Stimulated activated CD8-positive, alpha-beta memory T cell treated with anti-CD3 and anti-CD28 coated beads, Interleukin-12 subunit alpha, Interleukin-12 subunit beta, amount 100 ng/mL, for 4 hours (primary cell): ENCODE measurements around the gene MIB2.
"Not testable (repeated sequence)": the region's sequence is repeated elsewhere in the genome, so short reads cannot be mapped to it uniquely, and the experiment has no call there.

Source experiments
- DNase-seq: peaks from one replicate; pipeline ENCODE4 v3.0.0-alpha.2; 2020; ENCODE audit warnings: low read depth

The MIB2 gene

GRCh38 chr1:1648265-1648664 lies 33.0 kb downstream of the MIB2 start:
- DNase-seq: not testable (repeated sequence)

DNA sequence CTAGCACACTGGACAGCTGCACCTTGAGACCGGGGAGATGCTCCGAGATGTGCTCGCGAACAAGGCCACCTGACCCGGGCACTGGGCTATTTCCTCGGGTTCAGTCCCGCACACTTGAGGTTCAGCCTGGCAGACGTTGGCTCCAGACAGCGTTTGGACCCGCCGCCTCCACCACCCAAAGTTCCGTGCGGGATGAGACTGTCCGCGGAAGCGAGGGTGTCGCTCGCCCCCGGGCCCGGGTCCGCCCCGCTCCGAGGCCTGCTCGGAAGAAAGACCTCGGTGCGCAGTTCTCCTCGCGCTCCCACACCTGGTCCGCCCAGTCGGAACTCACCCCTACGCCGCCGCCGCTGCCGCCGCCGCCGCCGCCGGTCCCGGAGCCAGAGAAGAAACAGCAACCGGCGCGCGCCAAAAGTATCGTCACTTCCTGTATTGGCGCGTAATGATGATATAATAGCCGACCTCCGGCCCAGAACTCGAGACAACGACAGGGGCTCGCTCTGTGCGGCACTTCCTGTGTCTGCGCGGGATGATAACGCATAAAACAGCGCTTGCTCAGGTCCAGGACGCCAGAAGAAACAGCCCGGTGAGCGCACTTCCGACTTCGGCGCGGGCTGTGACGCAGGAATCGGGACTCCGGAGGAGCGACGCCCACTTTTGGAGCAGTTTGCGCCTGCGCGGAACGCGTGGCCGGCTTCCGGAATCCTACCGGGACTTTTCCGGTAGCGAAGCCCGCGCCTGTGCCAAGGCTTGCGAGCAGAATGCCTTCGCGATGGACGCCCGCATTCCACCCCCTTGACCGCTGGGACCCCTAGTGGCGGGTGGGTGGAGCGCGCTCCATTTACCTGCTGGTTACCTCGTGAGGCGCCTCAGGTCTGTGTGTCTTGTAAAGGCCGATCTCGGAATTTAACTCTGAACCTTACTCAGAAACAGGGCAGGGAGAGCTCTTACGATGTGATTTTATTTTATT lies 43.6 kb downstream of the MIB2 start, which contains the start of gene CDK11B:
Gene CDK11B (minus strand): TSS at position 422 of the 967 bp plus-strand sequence. CDS start 1,519 bp downstream, outside the sequence.
- DNase-seq: peak; percentile 92

GRCh38 chr1:1662392-1662791 lies 47.1 kb downstream of the MIB2 start:
- not testable (repeated sequence) for DNase-seq

DNA sequence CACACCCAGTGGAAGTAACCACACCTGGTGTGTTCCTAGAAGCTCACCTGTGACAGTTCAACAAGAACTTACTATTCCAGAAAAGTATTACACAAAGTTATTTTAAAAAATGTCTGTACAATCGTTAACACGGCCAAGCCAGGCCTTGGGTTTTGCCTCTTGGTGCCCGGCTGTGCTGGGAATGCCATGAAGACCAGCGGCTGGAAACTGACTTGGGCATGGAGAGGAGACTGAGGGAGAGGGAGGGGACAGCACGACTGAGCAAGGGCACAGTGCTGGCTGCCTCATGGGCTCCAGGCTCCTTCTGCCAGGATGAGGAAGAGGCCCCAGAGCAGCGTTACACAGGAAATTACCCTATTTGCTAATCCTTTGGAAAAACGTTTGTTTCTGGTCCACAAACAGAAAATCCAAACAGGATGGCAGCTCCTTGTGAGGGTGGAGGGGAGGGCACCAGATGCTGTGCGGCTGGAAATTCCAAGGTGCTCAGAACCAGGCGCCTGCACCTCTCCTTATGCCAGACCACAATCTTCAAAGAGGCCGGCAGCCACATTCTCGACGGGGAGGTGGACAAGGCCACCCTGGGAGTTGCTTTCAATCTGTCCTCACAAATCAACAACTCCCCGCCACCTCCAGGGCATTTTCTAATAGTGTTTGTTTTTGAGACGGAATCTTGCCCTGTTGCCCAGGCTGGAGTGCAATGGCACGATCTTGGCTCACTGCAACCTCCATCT lies 47.7 kb downstream of the MIB2 start:
- not testable (repeated sequence) for DNase-seq

- DNase-seq: not testable (repeated sequence)
Measured at GRCh38 chr1:1664318-1664717, 49.0 kb downstream of the MIB2 start.

DNA sequence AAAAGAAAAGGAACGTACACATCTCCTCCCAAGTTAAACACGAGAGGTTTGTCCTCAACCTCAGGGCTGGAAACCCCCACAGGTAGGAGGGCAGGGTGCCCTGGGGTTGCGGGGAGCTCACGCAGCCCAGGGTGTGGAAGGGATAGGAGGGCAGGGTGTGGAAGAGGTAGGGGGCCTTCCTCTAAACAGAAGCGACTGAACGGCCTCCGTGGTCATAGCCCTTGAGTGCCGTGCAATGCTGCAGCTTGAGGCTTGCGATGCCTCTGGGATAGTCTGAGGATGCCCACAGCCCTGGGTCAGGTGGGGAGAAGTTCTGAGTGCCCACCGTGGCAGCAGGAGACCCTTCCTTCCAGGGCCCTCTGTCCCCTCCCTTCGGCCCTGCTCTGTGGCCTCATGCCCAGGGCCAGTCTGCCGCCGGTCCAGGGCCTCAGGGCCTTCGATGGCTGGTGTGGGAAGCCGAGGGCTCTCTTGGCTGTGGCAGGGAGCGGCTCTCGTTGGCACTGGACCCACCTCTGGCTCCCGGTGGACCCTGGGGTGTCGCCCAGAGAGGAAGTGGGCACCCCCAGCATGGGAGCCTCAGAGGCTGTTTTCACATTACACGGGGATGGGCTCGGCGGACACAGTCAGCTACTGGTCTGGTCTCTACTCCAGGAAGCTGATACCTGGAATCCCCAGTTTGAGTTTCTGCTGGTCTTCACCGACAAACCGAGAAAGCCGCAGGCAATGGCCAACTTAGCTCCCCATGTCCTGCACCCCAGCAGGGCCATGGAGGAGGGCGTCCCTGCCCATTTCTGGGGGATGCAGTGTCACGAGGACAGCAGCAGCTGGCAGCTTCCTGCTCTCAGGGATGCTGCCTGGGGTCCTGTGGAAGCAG lies 49.9 kb downstream of the MIB2 start:
- DNase-seq: no peak

DNA sequence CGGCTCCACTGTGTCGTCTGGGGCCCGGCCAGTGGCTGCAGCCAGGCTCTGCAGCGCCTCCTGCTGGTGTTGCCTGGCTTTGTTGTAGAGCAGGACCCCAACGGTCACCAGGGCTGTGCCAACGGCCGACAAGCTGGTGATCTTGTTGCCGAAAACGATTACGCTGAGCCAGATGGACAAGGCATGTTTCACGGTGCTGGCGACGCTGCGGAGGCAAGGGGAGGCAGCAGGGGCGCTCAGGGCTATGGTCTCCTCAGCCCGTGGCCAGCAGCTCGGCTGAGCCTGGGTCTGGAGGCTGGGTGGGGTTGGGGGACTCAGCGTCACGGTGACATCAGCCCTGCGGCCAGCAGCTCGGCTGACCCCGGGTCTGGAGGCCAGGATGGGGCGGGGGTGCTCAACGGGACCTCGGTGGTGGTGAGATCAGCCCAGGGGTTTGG lies 50.5 kb downstream of the MIB2 start:
- DNase-seq: no peak

- DNase-seq: no peak
Measured at GRCh38 chr1:1666526-1666925, 51.2 kb downstream of the MIB2 start.

- no peak for DNase-seq
Measured at GRCh38 chr1:1669468-1670440, 54.5 kb downstream of the MIB2 start.

DNA sequence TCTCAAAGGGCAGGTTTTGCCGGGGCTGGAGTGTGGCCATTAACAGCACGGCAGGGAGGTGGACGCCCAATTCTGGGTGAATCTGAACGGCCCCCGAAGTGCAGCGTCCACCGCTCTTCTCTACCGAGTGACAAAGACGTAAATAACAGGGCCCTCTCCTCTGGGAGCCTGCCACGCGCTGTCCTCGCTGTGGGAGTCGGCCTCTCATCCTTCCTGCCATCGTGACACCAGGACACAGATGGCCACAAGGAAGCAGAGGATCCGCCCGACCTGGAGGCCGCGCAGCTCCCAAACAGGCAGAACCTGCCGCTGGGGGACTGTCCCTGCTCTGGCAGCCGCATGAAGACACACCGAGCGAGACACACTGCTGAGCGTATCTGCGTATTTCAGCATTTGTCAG lies 55.6 kb downstream of the MIB2 start:
- no peak for DNase-seq

DNA sequence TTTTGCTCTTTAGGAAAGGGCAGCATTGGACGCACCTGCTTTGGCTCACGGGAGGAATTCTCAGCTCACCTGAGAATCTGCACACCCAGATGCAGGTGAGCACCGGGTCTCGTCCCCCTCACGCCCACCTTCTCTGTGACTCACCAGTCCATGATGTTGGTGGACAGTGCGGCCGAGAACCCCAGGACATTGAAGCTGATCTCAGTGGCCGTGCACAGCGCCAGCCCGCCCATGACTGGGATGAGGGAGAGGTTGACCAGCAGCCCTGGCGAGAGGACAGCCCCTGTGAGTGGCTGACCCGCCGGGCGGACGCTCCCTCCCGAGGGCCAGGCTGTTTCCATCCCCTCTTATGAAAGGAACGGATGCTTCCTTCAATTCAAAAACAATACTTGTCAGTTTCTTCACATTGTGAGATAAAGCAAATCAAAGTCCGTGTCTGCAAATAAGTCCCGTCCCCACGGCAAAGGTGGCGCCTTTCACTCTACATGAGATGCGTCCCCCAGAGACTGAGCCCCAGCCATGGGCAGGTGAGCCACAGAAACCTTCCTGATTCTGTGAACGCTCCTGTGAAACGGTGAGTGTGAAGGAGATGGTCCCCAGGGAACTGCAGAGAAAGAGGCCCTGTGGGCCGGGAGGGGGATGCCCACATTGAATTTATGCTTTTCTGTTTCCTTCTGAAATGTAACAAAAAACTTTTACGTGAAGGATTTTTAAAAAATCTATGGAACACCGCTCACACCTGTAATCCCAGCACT lies 56.2 kb downstream of the MIB2 start:
- DNase-seq: no peak

DNA sequence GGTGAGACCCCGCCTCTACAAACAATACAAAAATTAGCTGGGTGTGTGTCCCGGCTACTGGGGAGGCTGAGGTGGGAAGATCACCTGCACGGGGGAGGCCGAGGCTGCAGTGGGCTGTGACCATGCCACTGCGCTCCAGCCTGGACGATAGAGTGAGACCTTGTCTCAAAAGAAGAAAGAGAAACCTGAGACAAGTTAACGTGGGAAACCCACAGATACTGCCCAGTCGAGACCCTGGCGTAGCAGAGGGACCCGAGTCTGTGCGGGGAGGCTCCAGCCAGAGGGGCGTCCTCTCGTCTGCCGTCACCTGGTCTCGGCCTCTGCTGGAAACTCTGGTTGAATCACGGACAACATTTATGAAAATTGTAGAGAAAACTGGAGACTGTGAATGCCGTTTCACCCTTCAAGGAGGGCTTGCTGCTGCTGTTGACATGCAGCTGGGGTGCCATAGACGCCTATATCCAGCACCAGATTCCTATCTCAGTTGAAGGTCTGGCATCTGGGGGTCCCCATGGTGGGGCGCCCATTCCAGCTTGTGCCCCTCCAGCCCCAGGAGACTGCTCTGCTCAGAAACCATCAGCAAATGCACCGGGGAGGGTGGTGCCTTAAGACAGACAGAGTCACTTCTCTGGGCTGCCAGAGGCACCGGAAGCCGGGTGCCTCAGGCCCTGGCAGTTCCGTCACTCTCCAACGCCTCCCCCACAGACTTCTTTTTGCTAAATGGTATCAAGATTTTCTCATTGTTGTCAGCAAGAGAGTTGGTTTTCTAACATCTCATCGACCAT lies 57.1 kb downstream of the MIB2 start:
- no peak for DNase-seq

DNA sequence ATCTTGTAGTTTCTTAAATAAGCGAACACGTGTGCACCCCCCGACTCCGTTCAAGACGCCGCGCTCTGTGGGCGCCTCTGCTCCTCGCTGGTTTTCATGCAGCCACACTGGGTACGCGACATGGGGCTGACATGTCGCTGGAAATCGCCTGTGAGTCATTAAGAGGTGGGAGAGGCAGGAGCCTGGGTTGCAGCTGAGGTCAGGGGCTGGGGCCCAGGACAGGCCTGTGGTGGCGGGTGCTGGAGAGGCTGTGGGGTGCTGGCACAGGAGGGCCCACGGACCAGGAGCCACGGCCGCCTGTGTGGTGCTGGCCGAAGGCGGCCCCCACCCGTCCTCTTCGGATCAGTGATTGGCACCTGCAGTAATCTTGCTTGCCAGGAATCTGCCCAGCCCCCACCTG lies 59.5 kb downstream of the MIB2 start:
- not testable (repeated sequence) for DNase-seq

GRCh38 chr1:1675218-1675617 lies 59.9 kb downstream of the MIB2 start:
- DNase-seq: not testable (repeated sequence)

- DNase-seq: not testable (repeated sequence)
Measured at GRCh38 chr1:1676087-1676486, 60.8 kb downstream of the MIB2 start.

- peak; percentile 22 for DNase-seq
Measured at GRCh38 chr1:1677718-1678580, 62.6 kb downstream of the MIB2 start.

DNA sequence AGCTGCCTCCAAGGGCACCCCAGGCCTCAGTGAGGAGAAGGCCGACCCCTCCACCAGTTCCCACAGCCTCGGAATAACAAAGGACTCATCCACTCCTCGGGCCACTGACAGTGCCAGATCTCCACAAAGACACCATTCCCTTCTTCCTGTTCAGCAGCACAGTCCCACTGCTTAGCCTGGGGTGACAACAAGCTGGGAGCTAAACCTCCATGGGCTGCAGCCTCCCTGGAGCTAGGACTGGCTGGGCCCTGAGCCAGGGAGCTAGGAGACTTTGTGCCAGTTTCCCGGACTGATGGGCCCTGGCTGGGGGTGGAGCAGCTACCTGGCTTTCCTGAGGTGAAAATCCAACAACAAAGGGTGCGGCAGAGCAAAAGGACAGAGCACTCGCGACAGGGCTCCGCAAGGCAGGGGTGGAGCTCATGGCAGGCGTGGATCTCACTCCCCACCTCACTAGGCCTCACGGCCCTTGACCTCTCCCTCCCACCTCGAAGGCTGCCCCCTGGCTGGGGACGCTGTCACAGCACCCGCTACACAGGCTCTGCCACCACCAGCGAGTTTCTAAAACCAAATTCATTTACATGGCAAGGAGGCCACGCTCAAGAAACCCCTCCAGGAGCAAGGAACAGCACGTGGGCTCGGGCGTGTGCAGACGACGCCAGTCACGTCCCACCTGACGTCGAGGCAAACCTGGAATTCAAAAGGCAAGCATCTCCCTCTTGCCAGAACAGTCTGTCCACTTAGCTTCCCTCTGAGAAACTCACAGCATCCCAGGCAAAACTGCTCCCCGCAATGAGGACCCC lies 63.5 kb downstream of the MIB2 start:
- no peak for DNase-seq
